Measurements from ENCODE around the gene DGKD.

- TF ChIP-seq EZH2 (IDR thresholded peaks at IDR 0.05; ENCODE audit: low read length, missing control alignments) (no peak), CTCF (conservative IDR thresholded peaks at IDR 0.05 in 1 of 2, IDR thresholded peaks at IDR 0.05 in 1 of 2; ENCODE audit: low read depth in 1 of 2, low read length in 2 of 2) (no peak)
Observed at GRCh38 chr2:233320470-233320869, 33.8 kb upstream of the DGKD start.

Data from fibroblast of lung (primary cell).